ENCODE measurements around the gene PRPH2.
"Not testable (repeated sequence)": the region's sequence is repeated elsewhere in the genome, so short reads cannot be mapped to it uniquely, and the experiment has no call there.

Gene PRPH2

GRCh38 chr6:42674780-42675179 is 47.6 kb downstream of the PRPH2 start:
- no peak overlapping the region for H3K4me3 ChIP-seq (ENCODE audit: low read depth, low read length)
- no peak for TF ChIP-seq CTCF (IDR thresholded peaks at IDR 0.05; ENCODE audit: control insufficient read depth, extremely low read depth, insufficient read depth)
- no peak for DNase-seq (ENCODE audit: low read depth)

- not testable (repeated sequence) for DNase-seq (ENCODE audit: low read depth); H3K4me3 ChIP-seq (ENCODE audit: low read depth, low read length)
Observed at GRCh38 chr6:42674368-42674767, 48.0 kb downstream of the PRPH2 start.

GRCh38 chr6:42664718-42665117 is 57.7 kb downstream of the PRPH2 start:
- no peak for DNase-seq (ENCODE audit: low read depth)
- no peak for TF ChIP-seq CTCF (IDR thresholded peaks at IDR 0.05; ENCODE audit: control insufficient read depth, extremely low read depth, insufficient read depth)
- no peak overlapping the region for H3K4me3 ChIP-seq (ENCODE audit: low read depth, low read length)

- no peak overlapping the region for H3K4me3 ChIP-seq (ENCODE audit: low read depth, low read length)
- TF ChIP-seq CTCF (IDR thresholded peaks at IDR 0.05; ENCODE audit: control insufficient read depth, extremely low read depth, insufficient read depth), result peak; percentile 78
- DNase-seq (ENCODE audit: low read depth), result peak; percentile 17
Observed at GRCh38 chr6:42661540-42662153, 60.8 kb downstream of the PRPH2 start.

- H3K4me3 ChIP-seq (ENCODE audit: low read depth, low read length), result no peak overlapping the region
- DNase-seq (ENCODE audit: low read depth), result no peak
- no peak for TF ChIP-seq CTCF (IDR thresholded peaks at IDR 0.05; ENCODE audit: control insufficient read depth, extremely low read depth, insufficient read depth)
Observed at GRCh38 chr6:42659806-42660205, 62.6 kb downstream of the PRPH2 start.

GRCh38 chr6:42653851-42654250 is 68.5 kb downstream of the PRPH2 start:
- TF ChIP-seq CTCF (IDR thresholded peaks at IDR 0.05; ENCODE audit: control insufficient read depth, extremely low read depth, insufficient read depth), result no peak
- H3K4me3 ChIP-seq (ENCODE audit: low read depth, low read length), result no peak overlapping the region
- no peak for DNase-seq (ENCODE audit: low read depth)

GRCh38 chr6:42652024-42652746 is 70.2 kb downstream of the PRPH2 start:
- TF ChIP-seq CTCF (IDR thresholded peaks at IDR 0.05; ENCODE audit: control insufficient read depth, extremely low read depth, insufficient read depth), result no peak
- no peak for DNase-seq (ENCODE audit: low read depth)
- no peak overlapping the region for H3K4me3 ChIP-seq (ENCODE audit: low read depth, low read length)
